GM12874 (cell line): ENCODE data around the gene PHF21A.

Experiments used
- TF ChIP-seq, protein P1 (sequence below): IDR thresholded peaks from 2 replicates; pipeline ENCODE4 v1.5.1; 2011; ENCODE audit warnings: low read depth, mild to moderate bottlenecking, control low read depth, low read length, moderate library complexity; ENCODE audit not compliant: insufficient read depth

PHF21A gene

DNA sequence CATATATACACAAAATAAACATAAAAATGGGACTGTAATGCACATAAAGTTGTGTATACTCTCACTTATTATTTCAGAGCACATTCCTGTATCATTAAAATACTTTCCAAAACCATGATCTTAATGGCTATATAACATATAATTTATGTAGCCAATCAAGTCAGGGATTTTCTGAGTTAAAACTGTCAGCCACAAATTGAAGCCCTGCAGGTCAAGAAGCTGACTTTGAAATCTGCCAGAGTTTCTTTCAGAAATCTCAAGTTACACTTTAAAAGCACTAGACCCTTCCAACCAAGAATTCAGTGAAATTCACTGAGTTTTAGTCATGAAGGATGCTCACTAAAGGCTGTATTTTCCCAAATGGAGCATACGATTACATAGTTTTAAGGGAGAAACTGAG, 47.6 kb downstream of the PHF21A start:
- TF ChIP-seq, protein P1, sequence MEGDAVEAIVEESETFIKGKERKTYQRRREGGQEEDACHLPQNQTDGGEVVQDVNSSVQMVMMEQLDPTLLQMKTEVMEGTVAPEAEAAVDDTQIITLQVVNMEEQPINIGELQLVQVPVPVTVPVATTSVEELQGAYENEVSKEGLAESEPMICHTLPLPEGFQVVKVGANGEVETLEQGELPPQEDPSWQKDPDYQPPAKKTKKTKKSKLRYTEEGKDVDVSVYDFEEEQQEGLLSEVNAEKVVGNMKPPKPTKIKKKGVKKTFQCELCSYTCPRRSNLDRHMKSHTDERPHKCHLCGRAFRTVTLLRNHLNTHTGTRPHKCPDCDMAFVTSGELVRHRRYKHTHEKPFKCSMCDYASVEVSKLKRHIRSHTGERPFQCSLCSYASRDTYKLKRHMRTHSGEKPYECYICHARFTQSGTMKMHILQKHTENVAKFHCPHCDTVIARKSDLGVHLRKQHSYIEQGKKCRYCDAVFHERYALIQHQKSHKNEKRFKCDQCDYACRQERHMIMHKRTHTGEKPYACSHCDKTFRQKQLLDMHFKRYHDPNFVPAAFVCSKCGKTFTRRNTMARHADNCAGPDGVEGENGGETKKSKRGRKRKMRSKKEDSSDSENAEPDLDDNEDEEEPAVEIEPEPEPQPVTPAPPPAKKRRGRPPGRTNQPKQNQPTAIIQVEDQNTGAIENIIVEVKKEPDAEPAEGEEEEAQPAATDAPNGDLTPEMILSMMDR = no peak

DNA sequence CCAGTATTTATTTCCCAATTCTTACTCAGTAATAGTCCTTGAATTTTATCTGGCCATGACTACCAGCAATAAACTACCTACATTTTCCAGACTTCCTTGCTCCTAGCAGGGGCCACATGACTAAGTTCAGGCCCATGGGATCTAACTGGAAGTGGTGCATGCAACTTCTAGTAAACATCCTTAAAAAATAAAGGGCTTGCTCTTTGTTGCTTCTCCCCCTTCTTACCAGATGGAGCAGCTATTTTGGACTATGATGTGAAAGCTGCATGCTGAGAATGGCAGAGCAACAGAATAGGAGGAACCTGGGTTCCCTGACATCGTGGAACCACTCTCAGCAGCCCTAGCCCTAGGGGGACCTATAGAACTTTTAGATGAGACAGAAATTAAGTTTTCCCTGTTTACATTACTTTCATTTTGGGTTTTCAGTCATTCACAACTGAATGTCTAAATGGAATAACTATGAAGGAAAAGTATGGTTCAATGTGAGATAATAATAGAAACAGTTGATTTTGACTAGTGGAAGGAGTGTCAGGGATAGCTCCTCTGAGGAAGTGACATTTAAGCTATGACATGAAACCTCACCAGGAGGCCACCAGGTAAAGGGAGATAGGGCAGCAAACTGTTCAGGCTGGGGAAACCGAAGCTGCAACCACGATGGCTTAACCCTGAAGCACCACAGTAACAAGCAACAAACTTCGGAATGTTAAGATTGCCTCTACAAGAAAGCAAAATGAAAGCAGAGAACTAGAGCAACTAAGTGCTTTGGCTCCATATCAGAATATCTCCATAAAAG, 48.9 kb downstream of the PHF21A start:
- TF ChIP-seq, protein P1 = no peak

DNA sequence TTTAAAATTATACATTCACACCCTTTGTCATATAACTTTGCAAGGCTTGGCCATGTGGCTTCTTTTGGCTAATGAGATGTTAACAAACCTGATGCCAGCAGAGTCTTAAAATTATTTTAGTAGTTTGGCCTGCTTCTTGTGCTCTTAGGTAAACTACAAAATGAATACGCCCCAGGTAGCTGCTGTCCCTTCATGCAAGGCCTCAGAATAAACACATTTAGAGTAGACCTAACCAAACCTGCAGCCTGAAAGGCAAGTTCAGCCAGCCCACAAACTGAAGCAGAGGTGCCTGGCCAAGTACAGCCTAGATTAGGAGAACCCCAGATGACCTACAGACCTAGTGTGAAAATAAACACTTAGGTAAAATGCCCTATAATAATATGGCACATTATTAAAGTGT, 50.2 kb downstream of the PHF21A start:
- TF ChIP-seq, protein P1 = no peak

DNA sequence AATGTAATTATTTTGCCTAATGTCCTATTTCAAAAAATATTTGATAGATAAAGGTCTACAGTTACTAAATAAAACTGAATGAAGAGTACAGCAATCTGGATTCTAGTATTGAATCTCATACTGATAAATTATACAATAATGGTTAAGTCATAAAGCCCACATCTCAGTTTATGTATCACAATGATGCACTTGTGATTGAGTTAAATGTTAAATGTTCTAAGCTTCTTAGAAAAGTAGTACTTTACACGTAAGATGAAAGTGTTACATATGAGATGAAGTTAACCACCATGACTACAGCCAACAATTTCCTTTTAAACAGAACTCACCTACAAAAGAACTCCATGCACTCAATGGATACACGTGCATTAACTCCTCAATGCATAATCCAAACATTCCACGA, 51.7 kb downstream of the PHF21A start:
- TF ChIP-seq, protein P1 = no peak

DNA sequence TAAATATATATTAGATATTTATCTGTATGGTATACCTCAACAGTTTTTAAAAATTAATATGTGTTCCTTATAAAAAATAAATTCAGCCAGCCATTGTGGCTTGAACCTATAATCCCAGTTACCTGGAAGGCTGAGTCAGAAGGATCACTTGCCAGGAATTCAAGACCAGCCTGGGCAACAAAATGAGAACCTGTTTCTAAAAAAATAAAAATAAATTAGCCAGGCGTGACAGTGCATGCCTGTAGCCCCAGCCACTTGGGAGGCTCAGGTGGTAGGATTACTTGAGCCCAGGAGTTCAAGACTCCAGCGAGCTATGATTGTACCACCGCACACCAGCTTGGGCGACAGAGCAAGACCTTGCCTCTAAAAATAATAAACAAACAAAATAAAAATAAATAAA, 54.9 kb downstream of the PHF21A start:
- TF ChIP-seq, protein P1 = no peak

DNA sequence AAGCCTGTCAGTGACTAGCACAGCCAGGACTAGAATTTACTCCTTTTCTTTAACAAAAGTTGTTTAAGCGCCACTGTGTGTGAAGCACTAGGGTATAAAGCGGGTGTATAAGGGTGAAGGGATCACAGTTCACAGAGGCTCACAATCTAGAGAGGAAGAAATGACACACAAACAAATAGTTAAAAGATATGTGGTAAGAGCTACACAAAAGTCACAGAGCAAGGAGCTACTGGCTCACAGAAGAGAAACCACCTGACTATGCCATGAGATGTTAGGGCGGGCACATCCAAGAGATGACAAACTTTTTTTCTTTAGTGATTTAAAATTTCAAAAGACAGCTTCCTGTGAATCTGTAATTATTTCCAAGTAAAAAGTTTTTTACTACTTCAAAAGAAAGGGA, 55.6 kb downstream of the PHF21A start:
- TF ChIP-seq, protein P1 = no peak

DNA sequence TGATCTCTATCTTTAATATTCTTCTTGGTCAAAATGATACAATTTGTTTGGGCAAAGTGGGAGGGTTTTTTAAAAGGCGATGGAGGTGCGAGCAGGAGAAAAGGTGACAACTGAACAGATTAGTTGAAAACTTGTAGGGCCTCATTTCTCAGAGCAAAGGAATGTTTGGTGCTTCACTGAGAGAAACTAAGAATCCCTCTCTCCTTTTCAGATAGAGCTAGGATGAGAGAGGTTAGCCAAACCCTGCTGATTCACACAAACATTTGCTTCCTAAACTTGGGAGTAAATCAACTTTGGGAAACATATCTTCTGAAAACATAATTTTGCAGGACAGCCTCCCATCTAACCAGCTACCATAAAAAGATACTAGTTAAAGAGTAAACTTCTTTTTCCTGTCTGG, 57.0 kb downstream of the PHF21A start:
- TF ChIP-seq, protein P1 = no peak
